ENCODE data around the gene NR3C1. TPM values are rescaled to one million over a fixed set of nuclear protein-coding genes. Genes with fewer than 3 reads are reported as not detected.

NR3C1 gene
- total RNA-seq, 1 donor from 2014 or later, result 0.17 TPM

DNA sequence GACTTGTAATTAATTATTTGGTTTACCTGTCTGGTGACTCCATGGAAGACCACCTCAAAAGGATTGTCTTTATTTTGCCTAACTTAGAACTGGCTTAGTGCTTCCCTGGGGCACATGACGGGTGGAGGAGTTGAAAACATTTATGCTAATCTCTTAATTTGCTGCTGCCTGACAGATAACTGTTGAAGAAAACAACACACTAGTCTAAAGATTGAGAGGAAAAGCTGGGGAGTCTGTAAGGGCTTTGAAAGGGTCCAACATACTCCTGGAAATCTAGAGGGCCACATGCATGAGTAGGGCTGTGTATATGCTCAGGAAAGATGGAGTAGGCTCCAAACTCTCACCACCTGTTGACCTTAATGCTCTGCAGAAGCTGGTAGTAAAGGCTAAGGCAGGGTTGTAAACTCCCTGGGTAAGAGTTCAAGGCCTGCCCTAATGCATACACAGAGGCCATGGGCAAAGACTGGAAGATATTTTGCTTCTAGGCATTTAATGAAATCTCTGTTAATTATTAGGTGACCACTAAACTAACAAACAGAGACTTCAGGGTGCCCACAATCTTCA, 40.7 kb downstream of the NR3C1 start:
- Mint-ChIP-seq H3K36me3 (no peaks in the 10 kb centered on the region), H3K27ac (no peak overlapping the region), H3K27me3 (ENCODE audit: insufficient read depth, low read depth) (no peaks in the 10 kb centered on the region), H3K9me3 (no peaks in the 10 kb centered on the region), H3K4me3 (no peak overlapping the region), H3K4me1 (no peaks in the 10 kb centered on the region)
- no peak for TF ChIP-seq EZH2 (IDR thresholded peaks at IDR 0.05)
- TF ChIP-seq EZH2phosphoT487 (IDR thresholded peaks at IDR 0.05), result no peak
- TF ChIP-seq, protein P1, sequence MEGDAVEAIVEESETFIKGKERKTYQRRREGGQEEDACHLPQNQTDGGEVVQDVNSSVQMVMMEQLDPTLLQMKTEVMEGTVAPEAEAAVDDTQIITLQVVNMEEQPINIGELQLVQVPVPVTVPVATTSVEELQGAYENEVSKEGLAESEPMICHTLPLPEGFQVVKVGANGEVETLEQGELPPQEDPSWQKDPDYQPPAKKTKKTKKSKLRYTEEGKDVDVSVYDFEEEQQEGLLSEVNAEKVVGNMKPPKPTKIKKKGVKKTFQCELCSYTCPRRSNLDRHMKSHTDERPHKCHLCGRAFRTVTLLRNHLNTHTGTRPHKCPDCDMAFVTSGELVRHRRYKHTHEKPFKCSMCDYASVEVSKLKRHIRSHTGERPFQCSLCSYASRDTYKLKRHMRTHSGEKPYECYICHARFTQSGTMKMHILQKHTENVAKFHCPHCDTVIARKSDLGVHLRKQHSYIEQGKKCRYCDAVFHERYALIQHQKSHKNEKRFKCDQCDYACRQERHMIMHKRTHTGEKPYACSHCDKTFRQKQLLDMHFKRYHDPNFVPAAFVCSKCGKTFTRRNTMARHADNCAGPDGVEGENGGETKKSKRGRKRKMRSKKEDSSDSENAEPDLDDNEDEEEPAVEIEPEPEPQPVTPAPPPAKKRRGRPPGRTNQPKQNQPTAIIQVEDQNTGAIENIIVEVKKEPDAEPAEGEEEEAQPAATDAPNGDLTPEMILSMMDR (IDR thresholded peaks at IDR 0.05), result no peak
- H4K20me1 ChIP-seq (ENCODE audit: low read depth), result no peaks in the 10 kb centered on the region
- no peaks in the 10 kb centered on the region for H3K27me3 ChIP-seq
- H2AFZ ChIP-seq (replicated peaks), result no peak overlapping the region
- no peak overlapping the region for H3K27ac ChIP-seq
- no peak overlapping the region for H3K4me2 ChIP-seq
- no peak overlapping the region for H3K9ac ChIP-seq
- no peaks in the 10 kb centered on the region for H3K36me3 ChIP-seq
- no peak for DNase-seq (ENCODE audit: low spot score)
- no peaks in the 10 kb centered on the region for H3K79me2 ChIP-seq (ENCODE audit: low read depth)
- no peaks in the 10 kb centered on the region for H3F3A ChIP-seq (ENCODE audit: low read depth)
- H3K4me1 ChIP-seq, result peaks cover 3% of the 10 kb centered on the region
- H3K9me3 ChIP-seq (ENCODE audit: low read depth), result no peaks in the 10 kb centered on the region
- no peak overlapping the region for H3K4me3 ChIP-seq

DNA sequence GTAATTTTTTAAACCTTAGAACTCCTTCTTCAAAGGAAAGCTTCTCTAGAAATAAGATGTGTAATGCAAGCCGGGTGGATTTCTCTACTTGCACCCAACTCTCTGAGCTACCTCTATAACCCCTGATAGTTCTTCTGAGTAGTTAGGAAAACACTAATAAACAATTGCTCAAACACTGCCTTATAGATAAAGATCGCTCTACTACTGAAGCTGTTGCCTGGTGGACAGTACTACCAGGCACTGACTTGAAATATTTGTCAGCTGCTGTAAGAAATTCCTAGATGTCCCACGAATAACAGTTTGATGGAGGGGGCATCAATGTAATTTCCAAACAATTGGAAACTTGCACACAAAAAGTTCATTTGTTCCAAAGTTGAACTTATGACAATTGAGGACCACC, 42.0 kb downstream of the NR3C1 start:
- Mint-ChIP-seq H3K27me3 (ENCODE audit: insufficient read depth, low read depth) (no peaks in the 10 kb centered on the region), H3K9me3 (no peaks in the 10 kb centered on the region), H3K27ac (no peak overlapping the region), H3K4me3 (no peak overlapping the region), H3K4me1 (no peaks in the 10 kb centered on the region), H3K36me3 (no peaks in the 10 kb centered on the region)
- H4K20me1 ChIP-seq (ENCODE audit: low read depth), result no peaks in the 10 kb centered on the region
- TF ChIP-seq, protein P1 (IDR thresholded peaks at IDR 0.05), result no peak
- DNase-seq (ENCODE audit: low spot score), result no peak
- H2AFZ ChIP-seq (replicated peaks), result no peak overlapping the region
- H3K27me3 ChIP-seq, result no peaks in the 10 kb centered on the region
- no peaks in the 10 kb centered on the region for H3K36me3 ChIP-seq
- H3K9me3 ChIP-seq (ENCODE audit: low read depth), result no peaks in the 10 kb centered on the region
- H3K4me2 ChIP-seq, result no peak overlapping the region
- H3F3A ChIP-seq (ENCODE audit: low read depth), result no peaks in the 10 kb centered on the region
- H3K4me1 ChIP-seq, result peaks cover 3% of the 10 kb centered on the region
- H3K79me2 ChIP-seq (ENCODE audit: low read depth), result no peaks in the 10 kb centered on the region
- no peak overlapping the region for H3K27ac ChIP-seq
- no peak overlapping the region for H3K9ac ChIP-seq
- no peak overlapping the region for H3K4me3 ChIP-seq

DNA sequence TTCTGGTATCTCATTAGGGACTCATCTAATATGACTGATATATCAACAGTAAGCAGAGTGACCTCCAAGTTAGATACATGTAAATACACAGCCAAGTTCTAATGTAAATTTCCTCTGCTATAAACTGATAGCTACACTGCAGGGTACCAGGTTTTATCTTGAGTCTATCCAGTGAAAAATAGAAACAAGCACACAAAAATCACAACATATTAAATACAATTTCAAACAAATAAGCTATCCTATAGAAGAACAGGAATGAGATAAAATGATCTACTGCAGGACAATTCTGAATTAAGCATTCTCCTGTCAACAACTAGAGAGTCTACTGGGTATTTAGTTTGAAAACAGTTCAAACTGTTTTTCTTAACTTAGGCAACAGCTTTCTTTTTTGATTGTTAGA, 42.7 kb downstream of the NR3C1 start:
- Mint-ChIP-seq H3K27ac (no peak overlapping the region), H3K4me3 (no peak overlapping the region), H3K4me1 (no peaks in the 10 kb centered on the region), H3K27me3 (ENCODE audit: insufficient read depth, low read depth) (no peaks in the 10 kb centered on the region), H3K9me3 (no peaks in the 10 kb centered on the region), H3K36me3 (no peaks in the 10 kb centered on the region)
- H4K20me1 ChIP-seq (ENCODE audit: low read depth), result no peaks in the 10 kb centered on the region
- no peaks in the 10 kb centered on the region for H3K79me2 ChIP-seq (ENCODE audit: low read depth)
- no peak overlapping the region for H2AFZ ChIP-seq (replicated peaks)
- no peaks in the 10 kb centered on the region for H3F3A ChIP-seq (ENCODE audit: low read depth)
- no peak overlapping the region for H3K9ac ChIP-seq
- no peak overlapping the region for H3K4me2 ChIP-seq
- no peaks in the 10 kb centered on the region for H3K27me3 ChIP-seq
- H3K9me3 ChIP-seq (ENCODE audit: low read depth), result no peaks in the 10 kb centered on the region
- no peak for DNase-seq (ENCODE audit: low spot score)
- H3K36me3 ChIP-seq, result no peaks in the 10 kb centered on the region
- peaks cover 3% of the 10 kb centered on the region for H3K4me1 ChIP-seq
- TF ChIP-seq EZH2phosphoT487 (IDR thresholded peaks at IDR 0.05) (no peak), EZH2 (IDR thresholded peaks at IDR 0.05) (no peak)
- TF ChIP-seq, protein P1 (IDR thresholded peaks at IDR 0.05), result no peak
- H3K4me3 ChIP-seq, result no peak overlapping the region
- no peak overlapping the region for H3K27ac ChIP-seq

Data from neural progenitor cell (in vitro differentiated cells).